OCI-LY1 (cell line): ENCODE data around the gene DNAJA3.

Experiments
- H2AFZ ChIP-seq: fragments of 200-600 bp; sonication (generic), shearing (Covaris generic); 2 replicates; pipeline ENCODE4 v1.6.0; 2014; ENCODE audit warnings: antibody characterized with exemption, mild to moderate bottlenecking, low read length
- H3F3A ChIP-seq: fragments of 200-600 bp; sonication (generic), shearing (Covaris generic); 2 replicates; pipeline ENCODE4 v1.6.0; 2014; ENCODE audit warnings: mild to moderate bottlenecking, antibody characterized with exemption, low read length, moderate library complexity; ENCODE audit not compliant: insufficient read depth
- H3K27ac ChIP-seq: fragments of 200-600 bp; sonication (generic); 2 replicates; pipeline ENCODE4 v1.5.1; 2014; ENCODE audit warnings: low read length, mixed run types, mild to moderate bottlenecking, low read depth; ENCODE audit not compliant: poor library complexity, severe bottlenecking
- H3K27me3 ChIP-seq: fragments of 200-600 bp; sonication (generic); 2 replicates; pipeline ENCODE4 v1.6.0; 2014; ENCODE audit warnings: antibody characterized with exemption, mild to moderate bottlenecking, low read length, moderate library complexity; ENCODE audit not compliant: insufficient read depth
- H3K36me3 ChIP-seq: fragments of 200-600 bp; sonication (generic); 2 replicates; pipeline ENCODE4 v1.6.1; 2014; ENCODE audit warnings: mild to moderate bottlenecking, antibody characterized with exemption, low read length, moderate library complexity, mixed read lengths; ENCODE audit not compliant: insufficient read depth
- H3K4me1 ChIP-seq: fragments of 200-600 bp; sonication (generic); 2 replicates; pipeline ENCODE4 v1.5.1; 2014; ENCODE audit warnings: mild to moderate bottlenecking, low read length, moderate library complexity; ENCODE audit not compliant: insufficient read depth, severe bottlenecking
- H3K4me2 ChIP-seq: fragments of 200-600 bp; sonication (generic), shearing (Covaris generic); 2 replicates; pipeline ENCODE4 v1.6.1; 2014; ENCODE audit warnings: low read length
- H3K4me3 ChIP-seq: fragments of 200-600 bp; sonication (generic); 2 replicates; pipeline ENCODE4 v1.5.1; 2014; ENCODE audit warnings: low read length, low read depth, mild to moderate bottlenecking, mixed read lengths; ENCODE audit not compliant: poor library complexity, severe bottlenecking
- H3K79me2 ChIP-seq: fragments of 200-600 bp; shearing (Covaris generic); 2 replicates; pipeline ENCODE4 v1.6.1; 2016; ENCODE audit warnings: mixed run types, low read length, mixed read lengths; ENCODE audit not compliant: insufficient read depth
- H3K9ac ChIP-seq: fragments of 200-600 bp; sonication (generic), shearing (Covaris generic); 2 replicates; pipeline ENCODE4 v1.6.1; 2014; ENCODE audit warnings: mild to moderate bottlenecking, low read length, mixed read lengths
- H3K9me2 ChIP-seq: fragments of 200-600 bp; sonication (generic), shearing (Covaris generic); 2 replicates; pipeline ENCODE4 v1.6.1; 2014; ENCODE audit warnings: low read depth, mild to moderate bottlenecking, low read length, mixed read lengths
- H3K9me3 ChIP-seq: fragments of 200-600 bp; shearing (Covaris generic); 2 replicates; pipeline ENCODE4 v1.6.1; 2014; ENCODE audit warnings: low read length, mixed read lengths
- H4K20me1 ChIP-seq: fragments of 200-600 bp; sonication (generic), shearing (Covaris generic); 2 replicates; pipeline ENCODE4 v1.6.0; 2016; ENCODE audit warnings: mild to moderate bottlenecking, low read length; ENCODE audit not compliant: insufficient read depth
- EZH2 ChIP-seq: fragments of 200-600 bp; sonication (generic), shearing (Covaris generic); IDR thresholded peaks from 2 replicates; pipeline ENCODE4 v1.8.0; 2017; ENCODE audit warnings: borderline replicate concordance, mixed run types, mild to moderate bottlenecking, antibody characterized with exemption, low read length, moderate library complexity, mixed read lengths
- TF ChIP-seq, protein P1 (sequence below): fragments of 200-600 bp; sonication (generic), shearing (Covaris generic); IDR thresholded peaks from 2 replicates; pipeline ENCODE4 v1.5.1; 2017; ENCODE audit warnings: mild to moderate bottlenecking, antibody characterized with exemption, low read length, moderate library complexity, mixed read lengths

Gene DNAJA3

DNA sequence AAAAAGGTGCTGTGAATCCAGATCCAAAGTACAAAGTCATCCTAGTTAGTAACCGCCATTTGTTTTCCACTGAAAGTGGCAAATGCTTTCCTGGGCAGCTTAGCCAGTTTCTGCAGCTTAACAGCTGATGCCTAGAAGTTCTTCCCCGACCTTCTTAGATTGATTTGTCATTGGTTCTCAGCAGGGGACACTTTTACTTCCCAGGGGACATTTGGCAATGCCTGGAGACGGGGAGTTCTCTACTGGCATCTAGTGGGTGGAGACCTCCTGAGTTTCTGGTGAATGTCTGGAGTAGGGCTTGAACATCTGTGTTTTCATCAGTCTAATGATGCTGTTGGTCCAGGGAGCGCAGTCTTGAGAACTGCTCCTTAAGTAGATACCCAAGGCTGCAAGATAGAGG, 7.6 kb downstream of the DNAJA3 start:
- Histone ChIP-seq H3K4me3 (no peak overlapping the region), H3K4me2 (no peak overlapping the region), H2AFZ (no peak overlapping the region), H3K27ac (no peak overlapping the region), H3K36me3 (peaks cover 92% of the 10 kb centered on the region), H3K79me2 (peaks cover 5% of the 10 kb centered on the region), H3K27me3 (no peaks in the 10 kb centered on the region), H4K20me1 (no peaks in the 10 kb centered on the region), H3K9me2 (no peaks in the 10 kb centered on the region), H3F3A (no peaks in the 10 kb centered on the region), H3K9me3 (no peaks in the 10 kb centered on the region), H3K9ac (no peak overlapping the region), H3K4me1 (no peaks in the 10 kb centered on the region)
- TF ChIP-seq EZH2 = no peak
- TF ChIP-seq, protein P1, sequence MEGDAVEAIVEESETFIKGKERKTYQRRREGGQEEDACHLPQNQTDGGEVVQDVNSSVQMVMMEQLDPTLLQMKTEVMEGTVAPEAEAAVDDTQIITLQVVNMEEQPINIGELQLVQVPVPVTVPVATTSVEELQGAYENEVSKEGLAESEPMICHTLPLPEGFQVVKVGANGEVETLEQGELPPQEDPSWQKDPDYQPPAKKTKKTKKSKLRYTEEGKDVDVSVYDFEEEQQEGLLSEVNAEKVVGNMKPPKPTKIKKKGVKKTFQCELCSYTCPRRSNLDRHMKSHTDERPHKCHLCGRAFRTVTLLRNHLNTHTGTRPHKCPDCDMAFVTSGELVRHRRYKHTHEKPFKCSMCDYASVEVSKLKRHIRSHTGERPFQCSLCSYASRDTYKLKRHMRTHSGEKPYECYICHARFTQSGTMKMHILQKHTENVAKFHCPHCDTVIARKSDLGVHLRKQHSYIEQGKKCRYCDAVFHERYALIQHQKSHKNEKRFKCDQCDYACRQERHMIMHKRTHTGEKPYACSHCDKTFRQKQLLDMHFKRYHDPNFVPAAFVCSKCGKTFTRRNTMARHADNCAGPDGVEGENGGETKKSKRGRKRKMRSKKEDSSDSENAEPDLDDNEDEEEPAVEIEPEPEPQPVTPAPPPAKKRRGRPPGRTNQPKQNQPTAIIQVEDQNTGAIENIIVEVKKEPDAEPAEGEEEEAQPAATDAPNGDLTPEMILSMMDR = no peak

DNA sequence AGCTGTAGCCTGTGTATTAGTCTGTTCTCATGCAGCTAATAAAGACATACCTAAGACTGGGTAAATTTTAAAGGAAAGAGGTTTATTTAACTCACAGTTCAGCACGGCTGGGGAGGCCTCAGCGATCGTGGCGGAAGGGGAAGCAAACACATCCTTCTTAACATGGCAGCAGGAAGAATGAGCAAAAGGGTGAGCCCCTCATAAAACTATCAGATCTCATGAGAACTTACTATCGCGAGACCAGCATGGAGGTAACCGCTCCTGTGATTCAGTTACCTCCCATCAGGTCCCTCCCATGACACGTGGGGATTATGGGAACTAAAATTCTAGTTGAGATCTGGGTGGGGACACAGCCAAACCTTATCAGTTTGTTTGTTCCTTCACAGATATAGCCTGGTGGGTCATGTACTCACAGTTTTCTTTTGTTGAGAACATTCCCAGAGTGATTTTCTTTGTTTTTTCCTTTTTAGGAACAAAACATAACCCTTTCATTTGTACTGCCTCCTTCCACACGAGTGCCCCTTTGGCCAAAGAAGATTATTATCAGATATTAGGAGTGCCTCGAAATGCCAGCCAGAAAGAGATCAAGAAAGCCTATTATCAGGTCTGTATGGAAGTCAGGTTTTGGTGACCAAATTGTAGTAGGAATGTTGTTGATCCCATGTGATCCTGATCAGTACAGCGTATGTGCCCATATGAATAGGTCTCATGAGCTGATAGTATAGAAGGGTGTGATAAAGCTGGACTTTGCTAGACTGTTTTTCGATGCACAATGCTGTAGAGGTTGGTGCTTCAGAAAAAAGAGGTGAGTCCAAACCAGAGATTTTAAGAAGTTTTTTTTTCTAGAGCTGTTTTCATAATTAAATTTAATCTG, 8.5 kb downstream of the DNAJA3 start:
- no peaks in the 10 kb centered on the region for H4K20me1 ChIP-seq

GRCh38 chr16:4435337-4436067, 9.8 kb downstream of the DNAJA3 start:
- H3K27ac ChIP-seq = no peak overlapping the region
- no peaks in the 10 kb centered on the region for H3K4me1 ChIP-seq
- H3F3A ChIP-seq = no peaks in the 10 kb centered on the region
- no peak overlapping the region for H3K4me3 ChIP-seq
- H3K9me2 ChIP-seq = no peaks in the 10 kb centered on the region
- H4K20me1 ChIP-seq = no peaks in the 10 kb centered on the region
- H3K9ac ChIP-seq = no peak overlapping the region
- TF ChIP-seq EZH2 = no peak
- TF ChIP-seq, protein P1 = no peak
- no peak overlapping the region for H3K4me2 ChIP-seq
- no peak overlapping the region for H2AFZ ChIP-seq
- H3K36me3 ChIP-seq = peaks cover 96% of the 10 kb centered on the region
- H3K9me3 ChIP-seq = no peaks in the 10 kb centered on the region
- no peaks in the 10 kb centered on the region for H3K79me2 ChIP-seq
- H3K27me3 ChIP-seq = no peaks in the 10 kb centered on the region

More for the DNA sequence above, 8.5 kb downstream of the DNAJA3 start:
- H3K36me3 ChIP-seq = peaks cover 95% of the 10 kb centered on the region
- TF ChIP-seq, protein P1 = no peak
- no peak for TF ChIP-seq EZH2
- H2AFZ ChIP-seq = no peak overlapping the region
- no peak overlapping the region for H3K9ac ChIP-seq
- H3K4me3 ChIP-seq = no peak overlapping the region
- H3K27me3 ChIP-seq = no peaks in the 10 kb centered on the region
- H3K79me2 ChIP-seq = no peaks in the 10 kb centered on the region
- no peak overlapping the region for H3K4me2 ChIP-seq
- H3K4me1 ChIP-seq = no peaks in the 10 kb centered on the region
- no peaks in the 10 kb centered on the region for H3K9me2 ChIP-seq
- H3F3A ChIP-seq = no peaks in the 10 kb centered on the region
- H3K27ac ChIP-seq = no peak overlapping the region
- no peaks in the 10 kb centered on the region for H3K9me3 ChIP-seq
